Femur (tissue), 1 donor: ENCODE measurements around the gene CDH4.
"Not testable (repeated sequence)": the region's sequence is repeated elsewhere in the genome, so short reads cannot be mapped to it uniquely, and the experiment has no call there.

Experiments
- DNase-seq: peaks from one replicate; pipeline ENCODE4 v3.0.0-alpha.2; 2017

The CDH4 gene

DNA sequence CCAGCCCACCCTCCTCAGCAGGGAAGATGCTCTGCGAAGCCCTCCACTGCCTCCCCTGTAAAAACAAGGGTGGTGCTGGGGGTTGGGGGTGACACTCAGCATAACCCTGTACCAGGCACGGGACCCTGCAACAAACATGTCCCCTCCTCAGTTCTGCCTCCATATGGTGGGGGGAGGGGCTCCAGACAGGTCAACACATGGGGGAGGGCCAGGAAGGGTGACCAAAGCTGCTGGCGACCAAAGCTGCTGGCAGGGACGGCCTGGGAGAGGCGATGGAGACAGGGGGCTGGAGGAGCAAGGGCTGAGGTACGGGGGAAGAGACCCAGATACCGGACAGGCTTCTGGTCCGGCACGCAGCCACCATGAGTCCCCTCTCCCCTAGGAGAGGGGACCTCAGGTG, 690.5 kb downstream of the CDH4 start:
- DNase-seq: no peak

- DNase-seq: not testable (repeated sequence)
Observed at GRCh38 chr20:61944967-61945366, 692.9 kb downstream of the CDH4 start.

DNA sequence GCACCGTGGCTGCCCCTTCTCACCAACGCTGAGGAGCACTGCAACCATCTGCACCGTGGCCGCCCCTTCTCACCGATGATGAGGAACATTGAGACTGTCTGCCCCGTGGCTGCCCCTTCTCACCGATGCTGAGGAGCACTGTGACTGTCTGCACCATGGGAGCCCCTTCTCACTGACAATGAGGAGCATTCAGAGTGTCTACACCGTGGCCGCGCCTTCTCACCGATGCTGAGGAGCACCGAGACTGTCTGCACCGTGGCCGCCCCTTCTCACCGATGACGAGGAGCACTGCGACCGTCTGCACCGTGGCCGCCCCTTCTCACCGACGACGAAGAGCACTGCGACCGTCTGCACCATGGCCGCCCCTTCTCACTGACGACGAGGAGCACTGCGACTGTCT, 693.4 kb downstream of the CDH4 start:
- DNase-seq: not testable (repeated sequence)

- DNase-seq: not testable (repeated sequence)
Observed at GRCh38 chr20:61948056-61948455, 696.0 kb downstream of the CDH4 start.

- DNase-seq: no peak
Observed at GRCh38 chr20:61948586-61949362, 696.7 kb downstream of the CDH4 start.

- DNase-seq: no peak
Observed at GRCh38 chr20:61949363-61949713, 697.3 kb downstream of the CDH4 start.

DNA sequence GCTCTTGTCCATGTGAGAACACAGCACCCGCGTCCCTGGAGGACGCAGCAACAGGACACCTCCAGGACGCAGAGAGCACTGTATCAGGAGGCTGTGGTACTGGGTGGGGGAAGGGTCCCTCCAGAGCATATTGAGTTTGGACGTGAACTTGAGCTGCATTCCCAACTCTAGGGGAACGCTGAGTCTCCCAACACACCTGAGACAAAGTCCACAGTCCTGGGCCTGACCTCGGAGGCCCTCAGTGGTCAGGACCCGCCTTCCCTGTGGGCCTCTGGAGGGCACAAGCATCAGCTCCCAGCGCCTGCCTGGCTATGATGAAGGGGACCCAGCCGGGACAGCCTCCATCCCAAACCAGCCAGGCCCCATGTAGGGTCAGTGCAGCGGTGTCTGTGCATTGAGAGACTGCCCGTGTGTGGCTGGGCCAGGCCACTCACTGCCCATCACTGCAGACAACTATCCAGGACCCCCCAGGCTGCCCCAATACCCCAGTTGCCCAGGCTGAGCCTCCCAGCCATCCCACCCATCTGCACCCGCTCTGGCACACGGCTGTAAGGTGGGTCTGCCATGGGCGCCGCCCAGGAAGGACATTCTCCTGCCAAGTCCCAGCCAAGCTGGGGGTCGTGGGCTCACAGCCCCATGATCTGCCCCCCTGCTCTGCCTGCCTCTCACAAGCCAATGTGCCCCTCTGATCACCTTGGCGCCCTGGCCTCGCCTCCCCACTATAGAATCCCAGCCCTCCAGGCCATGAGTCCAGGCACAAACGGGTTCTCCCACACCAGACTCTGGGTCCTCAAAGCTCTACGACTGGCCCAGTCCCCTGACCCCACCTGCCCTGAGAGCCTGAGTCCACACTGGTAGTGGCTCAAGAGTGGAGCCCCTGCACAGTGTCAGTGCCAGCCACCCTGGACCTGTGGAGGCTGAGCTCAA, 697.9 kb downstream of the CDH4 start:
- no peak for DNase-seq

- no peak for DNase-seq
Observed at GRCh38 chr20:61950641-61951071, 698.6 kb downstream of the CDH4 start.

DNA sequence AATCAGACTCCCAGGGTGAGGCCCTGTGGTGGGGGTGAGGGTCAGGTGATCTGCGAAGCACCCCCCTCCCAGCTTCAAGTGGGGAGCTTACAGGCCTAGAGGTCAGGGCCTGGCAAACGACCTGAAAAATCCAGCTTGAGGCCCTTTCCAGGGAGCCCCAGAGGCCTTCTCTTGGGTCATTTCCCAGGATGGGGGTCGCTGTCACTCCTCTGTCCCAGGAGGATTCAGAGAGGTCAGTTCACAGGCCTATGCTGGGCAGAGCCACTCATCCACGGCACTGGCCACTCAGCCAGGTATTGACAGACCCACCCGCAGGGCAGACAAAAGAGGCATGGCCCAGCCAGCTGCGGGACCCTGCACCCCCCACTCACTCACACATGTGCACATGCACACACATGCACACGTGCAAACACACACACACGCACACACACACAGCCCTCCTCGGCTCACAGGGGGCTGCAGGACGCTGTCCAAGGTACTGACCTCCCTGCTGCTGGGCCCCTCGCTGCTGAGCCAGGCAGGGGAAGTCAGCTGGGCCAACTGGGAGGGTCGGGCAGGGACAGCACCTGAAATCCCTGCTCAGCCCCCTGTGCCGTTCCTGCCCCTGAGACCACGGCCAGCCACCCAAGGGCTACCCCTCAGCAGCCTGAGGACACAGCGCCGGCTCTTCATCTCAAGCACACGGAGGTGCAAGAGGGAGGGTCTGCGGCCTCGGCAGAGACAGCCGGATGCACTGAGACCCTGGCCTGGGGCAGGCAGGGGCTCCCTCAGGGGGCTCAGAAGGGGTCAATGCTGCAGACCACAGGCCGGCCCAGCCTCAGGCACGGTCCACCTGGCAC, 699.9 kb downstream of the CDH4 start:
- peak; percentile 74 for DNase-seq

- DNase-seq: no peak
Observed at GRCh38 chr20:61953037-61954021, 701.3 kb downstream of the CDH4 start.

GRCh38 chr20:61954276-61955021, 702.4 kb downstream of the CDH4 start:
- no peak for DNase-seq

DNA sequence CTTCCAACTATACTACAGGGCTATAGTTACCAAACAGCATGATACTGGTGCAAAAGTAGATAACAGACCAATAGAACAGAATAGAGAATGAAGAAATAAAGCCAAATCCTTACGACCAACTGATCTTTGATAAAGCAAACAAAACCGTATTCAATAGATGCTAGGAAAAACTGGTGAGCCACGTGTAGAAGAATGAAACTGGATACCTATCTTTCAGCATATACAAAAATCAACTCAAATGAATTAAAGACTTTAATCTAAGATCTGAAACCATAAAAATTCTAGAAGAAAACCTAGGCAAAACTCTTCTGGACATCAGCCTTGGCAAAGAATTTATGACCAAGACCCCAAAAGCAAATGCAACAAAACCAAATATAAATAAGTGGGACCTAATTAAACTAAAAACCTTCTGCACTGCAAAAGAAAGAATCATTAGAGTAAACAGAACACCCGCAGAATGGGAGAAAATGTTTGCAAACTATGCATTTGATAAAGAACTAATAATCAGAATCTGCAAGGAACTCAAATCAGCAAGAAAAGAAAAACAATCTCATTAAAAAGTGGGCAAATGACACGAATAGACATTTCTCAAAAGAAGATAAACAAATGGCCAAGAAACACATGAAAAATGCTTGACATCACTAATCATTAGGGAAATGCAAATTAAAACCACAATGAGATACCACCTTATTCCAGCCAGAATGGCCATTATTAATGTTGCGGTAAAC, 703.8 kb downstream of the CDH4 start:
- DNase-seq: no peak

DNA sequence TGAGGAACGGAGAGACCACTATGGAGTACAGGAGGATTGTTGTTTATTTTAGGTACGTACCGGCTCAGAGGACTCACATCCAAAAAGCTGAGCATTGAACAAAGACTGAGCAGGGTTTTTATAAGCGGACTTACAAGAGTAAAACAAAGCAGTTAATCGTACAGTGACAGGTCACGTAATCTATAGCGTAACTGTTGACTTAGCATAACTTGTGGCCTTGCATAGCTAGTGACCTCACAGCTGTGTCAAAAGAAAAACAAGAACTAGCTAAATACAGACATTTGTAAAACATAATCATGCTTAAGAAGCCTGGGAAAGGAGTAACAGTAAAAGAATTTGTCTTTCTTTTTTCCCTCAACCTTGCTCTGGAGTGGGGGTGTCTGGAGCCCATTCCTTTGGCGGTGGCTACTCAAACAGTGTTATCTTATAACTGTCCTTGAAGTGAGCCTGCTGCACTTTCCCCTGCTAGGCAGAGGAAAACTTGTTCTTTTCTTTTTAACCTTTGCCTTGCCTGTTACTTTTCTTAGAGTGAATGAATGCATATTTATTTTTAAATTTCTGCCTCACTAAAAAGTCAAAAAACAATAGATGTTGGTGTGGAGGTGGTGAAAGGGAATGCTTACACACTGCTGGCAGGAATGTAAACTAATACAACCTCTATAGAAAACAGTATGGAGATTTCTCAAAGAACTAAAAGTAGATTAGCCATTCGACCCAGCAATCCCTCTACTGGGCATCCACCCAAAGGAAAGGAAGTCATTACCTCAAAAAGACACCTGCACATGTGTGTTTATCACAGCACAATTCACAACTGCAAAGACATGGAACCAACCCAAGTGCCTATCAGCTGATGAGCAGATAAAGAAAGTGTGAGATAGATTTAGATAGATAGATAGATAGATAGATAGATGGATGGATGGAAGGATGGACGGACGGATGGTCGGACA, 704.6 kb downstream of the CDH4 start:
- DNase-seq: no peak

- DNase-seq: no peak
Observed at GRCh38 chr20:61957961-61958715, 706.1 kb downstream of the CDH4 start.

DNA sequence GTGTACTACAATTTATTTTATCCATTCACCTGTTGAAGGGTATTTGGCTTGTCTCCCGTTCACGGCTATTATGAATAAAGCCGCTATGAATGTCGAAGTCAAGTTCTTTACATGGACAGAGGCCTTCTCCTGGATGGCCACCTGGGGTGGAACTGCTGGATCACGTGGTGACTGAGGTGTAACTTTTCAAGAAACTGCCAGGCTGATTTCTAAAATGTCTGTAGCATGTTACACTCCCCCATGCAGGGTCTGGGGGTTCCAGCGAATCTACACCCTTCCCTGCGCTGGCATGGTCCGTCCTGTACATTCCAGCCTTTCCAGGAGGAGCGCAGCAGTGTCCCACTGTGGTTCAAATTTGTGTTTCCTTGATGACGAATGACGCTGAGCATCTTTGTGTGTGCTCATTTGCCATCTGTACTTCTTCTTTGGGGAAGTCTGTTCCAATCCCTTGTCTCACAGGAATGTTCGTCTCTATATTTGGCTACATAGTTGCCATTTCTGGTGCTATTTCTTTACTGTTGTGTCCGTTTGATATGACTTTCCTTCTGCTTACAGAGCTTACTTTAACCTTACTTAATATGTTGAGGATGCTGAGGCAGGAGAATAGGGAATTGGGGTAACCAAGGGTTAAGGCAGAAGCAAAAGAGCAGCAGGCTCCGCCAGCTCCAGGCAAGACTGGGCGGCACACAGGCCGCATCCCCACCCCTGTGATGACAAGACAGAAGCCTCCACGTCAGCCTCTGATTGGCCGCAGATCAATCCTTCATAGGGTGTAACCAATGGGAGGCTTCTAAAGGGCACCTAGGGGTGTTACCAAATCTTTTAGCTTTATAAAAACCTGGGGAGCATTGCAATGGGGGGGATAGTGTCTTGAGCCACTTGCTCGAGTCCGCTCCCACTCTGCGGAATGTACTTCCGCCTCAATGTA, 707.0 kb downstream of the CDH4 start:
- no peak for DNase-seq

GRCh38 chr20:61960836-61961235, 708.8 kb downstream of the CDH4 start:
- no peak for DNase-seq

DNA sequence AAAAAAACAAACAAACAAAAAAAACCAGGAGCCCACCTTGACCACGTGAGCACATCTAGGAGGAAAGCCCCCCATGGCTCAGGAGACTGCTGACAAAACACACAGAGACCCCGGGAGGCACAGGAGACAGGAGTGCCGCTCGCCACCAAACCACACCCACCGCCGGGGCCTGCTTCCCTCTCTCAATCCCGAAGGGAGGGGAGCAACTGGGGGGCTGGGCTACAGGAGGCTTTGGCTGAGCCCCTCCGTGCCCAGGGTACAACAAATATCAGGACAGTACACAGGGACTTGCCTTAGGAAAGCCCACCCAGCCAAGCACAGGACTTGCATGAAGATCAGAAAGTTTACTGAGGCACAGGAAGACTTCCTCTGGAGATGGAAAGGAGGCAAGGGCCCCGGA, 711.1 kb downstream of the CDH4 start:
- no peak for DNase-seq
